Activated naive CD8-positive, alpha-beta T cell (primary cell): ENCODE data around the gene SCTR.
A peak's percentile ranks its signal among the peaks of the same experiment; 100 is the strongest.

ENCODE experiments used
- H3K27ac Mint-ChIP-seq: one replicate; pipeline ENCODE4 v1.8.0; 2021; ENCODE audit warnings: mixed read lengths
- H3K27me3 Mint-ChIP-seq: one replicate; pipeline ENCODE4 v1.8.0; 2021; ENCODE audit warnings: mixed read lengths
- H3K36me3 Mint-ChIP-seq: one replicate; pipeline ENCODE4 v1.8.0; 2021; ENCODE audit warnings: mixed read lengths
- H3K4me1 Mint-ChIP-seq: one replicate; pipeline ENCODE4 v1.8.0; 2021; ENCODE audit warnings: low read depth, mixed read lengths
- H3K4me3 Mint-ChIP-seq: one replicate; pipeline ENCODE4 v1.8.0; 2021; ENCODE audit warnings: mild to moderate bottlenecking, mixed read lengths
- H3K9me3 Mint-ChIP-seq: one replicate; pipeline ENCODE4 v1.8.0; 2021; ENCODE audit warnings: low read depth, mixed read lengths

SCTR gene

DNA sequence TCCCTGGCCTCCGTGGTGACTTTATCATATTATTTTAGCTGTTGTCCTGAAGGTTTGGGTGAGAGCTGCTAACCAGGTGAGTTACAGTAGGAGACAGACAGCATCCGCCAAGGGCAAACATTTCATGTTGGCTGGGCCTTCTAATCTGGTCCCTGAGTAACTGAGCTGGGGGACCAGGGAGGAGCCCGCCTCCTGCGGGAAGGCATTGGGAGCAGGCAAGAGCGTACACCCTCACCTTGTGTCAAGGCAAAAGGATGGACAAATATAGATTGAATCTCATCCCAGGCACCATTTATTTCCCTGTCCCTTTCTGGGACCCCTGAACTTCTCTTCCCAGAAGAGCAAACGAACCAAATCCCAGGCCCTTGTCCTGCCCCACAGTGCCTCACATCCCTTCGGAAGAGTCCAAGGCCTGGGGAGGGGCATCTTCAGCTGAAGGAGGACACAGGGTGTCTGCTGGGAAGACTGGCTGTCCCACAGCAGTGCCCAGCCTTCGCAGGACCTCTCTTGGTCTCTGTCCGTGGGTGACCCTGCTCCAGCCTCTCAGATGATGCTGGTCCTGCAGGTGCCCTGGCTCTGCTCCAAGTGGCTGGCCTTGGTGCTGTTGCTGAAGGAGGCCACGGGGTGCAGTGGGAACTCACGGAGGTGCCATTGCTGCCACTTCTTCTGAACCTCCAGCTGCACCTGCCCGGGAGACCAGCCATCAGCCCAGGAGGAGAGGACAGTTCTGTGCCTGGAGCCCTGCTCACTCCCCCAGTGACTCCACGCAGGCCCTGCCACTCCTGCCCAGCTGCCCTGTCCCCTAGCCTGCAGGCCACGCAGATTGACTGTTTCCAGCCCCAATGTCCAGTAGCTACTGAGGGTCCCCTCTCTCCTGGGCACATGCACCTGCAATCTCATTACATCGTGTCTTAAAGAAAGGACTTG, 84.4 kb downstream of the SCTR start:
- Mint-ChIP-seq H3K27ac (no peak overlapping the region), H3K4me3 (no peak overlapping the region), H3K9me3 (no peaks in the 10 kb centered on the region), H3K27me3 (no peaks in the 10 kb centered on the region), H3K4me1 (no peaks in the 10 kb centered on the region), H3K36me3 (no peaks in the 10 kb centered on the region)

DNA sequence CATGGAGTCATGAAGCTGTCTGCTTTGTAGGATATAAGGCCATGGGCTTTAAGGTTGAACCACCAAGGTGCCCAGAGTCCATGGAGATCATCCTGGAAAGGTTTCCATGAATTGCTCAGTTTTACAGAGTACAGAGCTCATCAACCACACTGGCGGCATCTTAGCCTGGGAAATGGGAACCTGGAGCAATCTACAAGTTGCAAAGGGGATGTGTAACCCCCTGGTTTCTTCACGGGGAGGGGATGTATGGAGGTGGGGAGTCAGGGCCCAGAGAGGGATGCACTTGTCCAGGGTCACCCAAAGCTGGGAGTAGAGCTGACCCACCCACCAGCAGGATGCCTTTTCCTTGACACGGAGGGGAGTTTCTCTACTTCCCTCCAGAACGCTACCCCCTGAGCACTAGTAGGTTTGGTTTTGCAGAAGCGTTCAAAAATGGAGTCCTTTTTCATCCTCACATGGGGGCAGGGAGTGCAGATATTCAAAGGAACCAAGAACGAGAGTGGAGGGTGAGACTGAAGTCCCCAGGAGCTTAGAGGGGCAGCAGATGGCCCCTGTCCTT, 85.5 kb downstream of the SCTR start:
- Mint-ChIP-seq H3K4me1 (no peaks in the 10 kb centered on the region), H3K27me3 (peaks cover 2% of the 10 kb centered on the region), H3K27ac (no peak overlapping the region), H3K36me3 (no peaks in the 10 kb centered on the region), H3K9me3 (no peaks in the 10 kb centered on the region), H3K4me3 (no peak overlapping the region)

DNA sequence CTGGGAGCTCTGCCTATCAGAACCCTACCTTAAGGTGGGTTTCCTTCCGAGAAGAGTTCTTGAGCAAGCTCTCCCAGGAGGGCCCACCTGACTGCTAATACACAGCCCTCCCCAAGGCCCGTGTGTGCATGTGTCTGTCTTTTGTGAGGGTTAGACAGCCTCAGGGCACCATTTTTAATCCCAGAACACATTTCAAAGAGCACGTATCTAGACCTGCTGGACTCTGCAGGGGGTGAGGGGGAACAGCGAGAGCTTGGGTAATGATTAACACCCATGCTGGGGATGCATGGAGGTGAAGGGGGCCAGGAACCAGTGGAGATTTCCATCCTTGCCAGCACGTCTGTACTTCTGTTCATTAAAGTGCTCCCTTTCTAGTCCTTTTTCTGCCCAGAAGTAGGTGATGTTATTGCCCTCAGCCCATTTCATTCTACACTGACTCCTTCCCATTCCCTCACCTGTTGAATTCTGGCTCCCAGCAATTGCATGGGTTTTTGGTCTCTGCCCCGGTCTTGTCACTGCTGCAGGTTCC, 86.1 kb downstream of the SCTR start:
- Mint-ChIP-seq H3K36me3 (no peaks in the 10 kb centered on the region), H3K4me3 (no peak overlapping the region)

DNA sequence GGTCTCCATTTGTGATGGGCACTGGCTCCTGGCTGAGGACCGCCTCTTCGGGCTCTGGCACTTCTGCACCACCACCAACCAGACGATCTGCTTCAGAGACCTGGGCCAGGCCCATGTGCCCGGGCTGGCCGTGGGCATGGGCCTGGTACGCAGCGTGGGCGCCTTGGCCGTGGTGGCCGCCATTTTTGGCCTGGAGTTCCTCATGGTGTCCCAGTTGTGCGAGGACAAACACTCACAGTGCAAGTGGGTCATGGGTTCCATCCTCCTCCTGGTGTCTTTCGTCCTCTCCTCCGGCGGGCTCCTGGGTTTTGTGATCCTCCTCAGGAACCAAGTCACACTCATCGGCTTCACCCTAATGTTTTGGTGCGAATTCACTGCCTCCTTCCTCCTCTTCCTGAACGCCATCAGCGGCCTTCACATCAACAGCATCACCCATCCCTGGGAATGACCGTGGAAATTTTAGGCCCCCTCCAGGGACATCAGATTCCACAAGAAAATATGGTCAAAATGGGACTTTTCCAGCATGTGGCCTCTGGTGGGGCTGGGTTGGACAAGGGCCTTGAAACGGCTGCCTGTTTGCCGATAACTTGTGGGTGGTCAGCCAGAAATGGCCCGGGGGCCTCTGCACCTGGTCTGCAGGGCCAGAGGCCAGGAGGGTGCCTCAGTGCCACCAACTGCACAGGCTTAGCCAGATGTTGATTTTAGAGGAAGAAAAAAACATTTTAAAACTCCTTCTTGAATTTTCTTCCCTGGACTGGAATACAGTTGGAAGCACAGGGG, 87.1 kb downstream of the SCTR start:
- Mint-ChIP-seq H3K36me3 (no peaks in the 10 kb centered on the region), H3K4me3 (no peak overlapping the region), H3K27ac (no peak overlapping the region)

More for the DNA sequence above, 86.1 kb downstream of the SCTR start:
- H3K27ac Mint-ChIP-seq: no peak overlapping the region
- H3K27me3 Mint-ChIP-seq: peaks cover 2% of the 10 kb centered on the region
- no peaks in the 10 kb centered on the region for H3K4me1 Mint-ChIP-seq
- H3K9me3 Mint-ChIP-seq: no peaks in the 10 kb centered on the region

DNA sequence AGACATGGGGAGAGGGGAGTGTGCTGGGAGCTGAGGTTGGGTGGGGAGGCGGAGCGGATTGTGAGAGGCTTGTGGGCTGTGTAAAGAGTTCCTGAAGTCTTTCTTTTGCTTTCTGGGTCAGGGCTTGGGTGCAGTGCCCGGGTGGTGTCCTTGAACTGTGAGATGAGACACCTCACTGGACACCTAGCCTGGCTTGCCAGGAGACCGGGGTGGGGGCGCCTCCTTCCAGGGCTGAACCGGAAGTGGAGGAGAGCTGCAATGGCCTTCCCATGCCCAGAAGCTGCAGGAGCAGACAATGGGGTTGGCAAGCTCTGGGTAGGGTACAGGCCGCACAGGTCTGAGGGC, 88.4 kb downstream of the SCTR start:
- Mint-ChIP-seq H3K4me3 (no peak overlapping the region), H3K27me3 (peaks cover 11% of the 10 kb centered on the region), H3K27ac (no peak overlapping the region), H3K9me3 (no peaks in the 10 kb centered on the region), H3K4me1 (peaks cover 5% of the 10 kb centered on the region), H3K36me3 (no peaks in the 10 kb centered on the region)

More for the DNA sequence above, 87.1 kb downstream of the SCTR start:
- peaks cover under 1% of the 10 kb centered on the region for H3K4me1 Mint-ChIP-seq
- no peaks in the 10 kb centered on the region for H3K9me3 Mint-ChIP-seq
- H3K27me3 Mint-ChIP-seq: peaks cover 5% of the 10 kb centered on the region

DNA sequence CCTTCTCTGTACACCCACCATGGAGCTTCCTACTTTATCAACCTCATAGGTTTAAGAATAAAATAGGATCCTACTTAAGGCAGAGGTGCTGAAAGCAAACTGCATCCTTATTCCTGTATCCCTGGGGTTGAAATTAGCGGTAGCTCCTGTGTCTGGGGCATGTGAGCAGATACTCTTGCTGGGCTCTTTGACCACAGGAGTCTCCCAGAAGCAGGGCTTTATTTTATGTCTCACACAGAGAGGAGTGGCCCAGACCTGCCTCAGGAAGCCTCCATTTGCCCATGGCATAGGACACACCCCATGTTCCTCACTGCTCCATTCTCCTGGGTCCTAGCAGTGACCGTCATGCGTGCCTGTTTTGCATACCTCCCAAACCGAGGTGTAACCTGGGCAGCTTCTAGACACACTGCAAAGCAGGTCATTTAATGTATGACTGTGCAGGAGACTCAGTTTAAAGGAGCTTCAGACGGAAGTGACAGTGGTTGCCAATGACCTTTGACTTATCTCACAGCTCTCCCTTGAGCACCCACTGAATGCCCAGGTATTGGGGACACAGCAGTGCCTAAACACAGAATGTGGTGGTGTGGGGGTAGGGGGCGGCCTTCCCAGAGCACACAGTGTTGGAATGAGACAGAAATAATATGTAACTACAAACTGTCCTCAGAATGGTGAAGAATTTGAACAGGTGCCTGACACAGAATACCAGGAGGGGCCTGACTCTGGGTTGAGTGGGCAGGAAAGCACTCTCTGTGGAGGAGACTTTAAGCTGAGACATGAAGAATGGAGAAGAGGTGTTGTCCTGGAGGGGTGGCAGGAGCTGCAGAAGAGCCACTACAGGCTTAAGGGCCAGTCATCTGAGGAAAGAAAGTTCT, 89.0 kb downstream of the SCTR start:
- H3K27ac Mint-ChIP-seq: no peak overlapping the region
- H3K4me1 Mint-ChIP-seq: peaks cover 5% of the 10 kb centered on the region
- H3K9me3 Mint-ChIP-seq: no peaks in the 10 kb centered on the region
- H3K4me3 Mint-ChIP-seq: no peak overlapping the region
- no peaks in the 10 kb centered on the region for H3K36me3 Mint-ChIP-seq
- peaks cover 12% of the 10 kb centered on the region for H3K27me3 Mint-ChIP-seq

DNA sequence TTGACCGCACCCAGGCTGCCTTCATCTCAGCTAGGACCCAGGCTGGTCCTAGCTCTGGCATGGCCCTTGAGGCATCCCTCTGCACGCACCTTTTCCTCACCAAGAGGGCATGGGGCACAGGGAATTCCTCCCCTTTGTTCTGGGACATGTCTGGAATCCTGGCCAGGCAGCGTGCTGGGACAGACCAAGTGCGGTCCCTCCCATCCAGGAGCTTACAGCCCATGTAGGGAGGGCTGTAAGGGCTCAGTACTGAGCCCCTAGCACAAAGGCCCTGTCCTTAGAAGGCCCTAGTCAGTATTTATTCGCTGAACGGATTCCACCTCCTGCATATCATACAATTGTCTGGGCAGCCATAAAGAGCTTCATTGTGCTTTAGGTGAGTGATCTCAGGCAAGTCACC, 89.6 kb downstream of the SCTR start:
- Mint-ChIP-seq H3K27ac (no peak overlapping the region), H3K27me3 (peaks cover 17% of the 10 kb centered on the region), H3K4me3 (no peak overlapping the region), H3K4me1 (peaks cover 7% of the 10 kb centered on the region), H3K9me3 (no peaks in the 10 kb centered on the region), H3K36me3 (no peaks in the 10 kb centered on the region)

DNA sequence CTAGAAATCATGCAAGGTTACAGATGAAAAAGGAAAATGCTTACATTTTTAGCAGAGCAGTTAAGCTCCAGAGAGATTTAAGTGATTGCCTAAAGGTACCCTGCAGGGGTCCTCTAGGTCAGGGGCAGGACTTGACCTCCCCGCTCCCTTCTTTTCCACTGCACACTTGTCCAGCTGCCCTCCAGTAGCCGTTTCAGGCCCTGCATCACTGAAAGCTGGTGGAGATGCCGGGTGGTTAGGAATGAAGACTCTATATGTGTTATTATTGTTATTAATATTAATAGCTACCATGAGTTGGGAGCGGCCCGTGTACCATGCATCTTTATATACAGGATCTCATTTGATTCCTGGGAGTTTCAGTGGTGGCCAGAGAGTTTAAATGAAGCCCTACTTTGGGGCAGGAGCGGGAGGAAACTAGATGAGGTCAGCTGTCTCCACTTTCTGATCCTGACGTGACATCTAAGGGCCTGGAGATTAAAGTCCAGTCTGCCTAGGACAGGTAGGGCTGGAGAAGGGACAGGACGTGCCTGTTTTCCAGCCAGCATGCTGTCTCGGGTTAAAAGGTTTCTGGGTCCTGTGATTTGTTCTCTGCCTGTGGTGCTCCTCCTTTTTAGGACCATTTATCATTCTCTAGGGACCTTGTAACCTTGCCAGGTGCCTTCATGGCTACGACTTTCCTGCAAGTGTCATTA, 90.5 kb downstream of the SCTR start:
- Mint-ChIP-seq H3K27me3 (peaks cover 23% of the 10 kb centered on the region), H3K36me3 (no peaks in the 10 kb centered on the region), H3K9me3 (no peaks in the 10 kb centered on the region), H3K27ac (no peak overlapping the region), H3K4me1 (peaks cover 7% of the 10 kb centered on the region), H3K4me3 (peak overlapping the region; percentile 27)

DNA sequence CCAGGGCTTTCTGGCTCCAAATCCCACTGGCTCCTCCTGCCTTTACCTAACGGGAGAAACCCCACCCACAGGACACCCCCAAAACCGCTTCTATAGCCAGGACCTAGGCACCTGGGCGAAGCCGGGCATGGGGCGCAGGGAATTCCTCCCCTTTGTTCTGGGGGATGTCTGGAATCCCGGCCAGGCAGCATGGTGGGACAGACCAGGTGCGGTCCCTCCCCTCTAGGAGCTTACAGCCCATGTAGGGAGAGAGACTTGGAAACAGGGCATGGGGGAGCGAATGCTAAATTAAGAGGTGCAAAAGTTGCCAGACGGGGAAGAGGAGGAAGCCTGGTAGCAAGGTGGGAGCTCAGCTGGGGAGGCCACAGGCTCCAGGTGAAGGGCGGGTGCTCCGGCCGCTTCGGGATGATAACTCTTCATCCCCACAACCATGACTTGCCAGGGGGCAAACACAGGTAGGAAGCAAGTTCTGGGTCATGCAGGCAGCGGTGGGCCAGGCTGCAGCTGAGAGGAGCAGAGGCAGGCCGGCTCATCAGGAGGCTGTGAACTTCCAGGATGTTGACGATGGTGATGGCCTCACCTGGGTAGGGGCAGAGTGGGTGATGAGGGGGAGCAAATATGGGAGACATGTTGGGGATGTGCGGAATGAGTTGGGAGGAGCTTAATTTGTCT, 91.3 kb downstream of the SCTR start:
- Mint-ChIP-seq H3K27ac (no peak overlapping the region), H3K4me3 (peak overlapping the region; percentile 72), H3K9me3 (no peaks in the 10 kb centered on the region), H3K27me3 (peaks cover 26% of the 10 kb centered on the region), H3K4me1 (peaks cover 7% of the 10 kb centered on the region), H3K36me3 (no peaks in the 10 kb centered on the region)

DNA sequence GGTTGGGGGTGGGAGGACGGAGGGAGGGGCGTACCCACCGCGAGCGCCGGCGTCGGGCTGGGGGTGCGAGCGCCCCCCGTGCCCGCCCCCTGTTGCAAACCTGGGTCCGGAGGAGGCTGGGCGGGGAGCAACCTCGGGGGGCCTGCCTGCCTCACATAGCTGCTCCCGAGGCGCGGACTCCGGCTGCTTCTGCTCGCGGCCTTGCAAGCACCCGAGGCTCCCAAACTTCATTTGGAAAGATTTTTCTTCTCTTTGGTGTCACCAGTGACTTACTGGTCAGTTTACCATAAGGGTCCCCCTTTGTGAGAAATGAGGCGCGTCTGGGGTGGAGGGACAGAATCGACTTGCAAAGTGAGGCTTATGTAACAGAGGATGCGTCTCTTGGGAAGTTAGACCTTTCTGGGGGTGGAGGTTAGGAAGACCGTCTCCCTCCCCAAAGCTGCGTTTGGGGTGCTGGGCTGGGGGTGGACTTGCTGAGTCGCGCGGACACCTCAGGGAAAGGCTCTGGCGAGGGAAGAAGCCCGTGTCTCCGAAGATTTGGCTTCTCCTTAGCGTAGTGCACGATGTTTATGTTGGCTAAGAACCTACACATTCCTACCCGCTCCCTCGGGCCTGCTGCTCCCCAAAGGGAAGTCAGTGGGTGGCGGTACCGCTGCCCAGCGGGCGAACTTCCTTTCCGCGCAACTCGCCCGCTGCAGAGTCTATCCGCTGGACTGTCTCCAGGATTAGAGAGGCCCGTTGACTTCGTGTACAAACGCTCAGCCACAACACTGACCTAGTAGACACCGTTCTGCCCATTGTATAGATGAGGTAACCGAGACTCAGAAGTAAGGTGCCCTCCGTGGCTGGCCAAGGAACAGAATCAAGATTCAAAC, 92.1 kb downstream of the SCTR start:
- Mint-ChIP-seq H3K9me3 (no peaks in the 10 kb centered on the region), H3K4me1 (peaks cover 7% of the 10 kb centered on the region), H3K27ac (no peak overlapping the region), H3K36me3 (no peaks in the 10 kb centered on the region), H3K4me3 (peak overlapping the region; percentile 72), H3K27me3 (peaks cover 32% of the 10 kb centered on the region)

DNA sequence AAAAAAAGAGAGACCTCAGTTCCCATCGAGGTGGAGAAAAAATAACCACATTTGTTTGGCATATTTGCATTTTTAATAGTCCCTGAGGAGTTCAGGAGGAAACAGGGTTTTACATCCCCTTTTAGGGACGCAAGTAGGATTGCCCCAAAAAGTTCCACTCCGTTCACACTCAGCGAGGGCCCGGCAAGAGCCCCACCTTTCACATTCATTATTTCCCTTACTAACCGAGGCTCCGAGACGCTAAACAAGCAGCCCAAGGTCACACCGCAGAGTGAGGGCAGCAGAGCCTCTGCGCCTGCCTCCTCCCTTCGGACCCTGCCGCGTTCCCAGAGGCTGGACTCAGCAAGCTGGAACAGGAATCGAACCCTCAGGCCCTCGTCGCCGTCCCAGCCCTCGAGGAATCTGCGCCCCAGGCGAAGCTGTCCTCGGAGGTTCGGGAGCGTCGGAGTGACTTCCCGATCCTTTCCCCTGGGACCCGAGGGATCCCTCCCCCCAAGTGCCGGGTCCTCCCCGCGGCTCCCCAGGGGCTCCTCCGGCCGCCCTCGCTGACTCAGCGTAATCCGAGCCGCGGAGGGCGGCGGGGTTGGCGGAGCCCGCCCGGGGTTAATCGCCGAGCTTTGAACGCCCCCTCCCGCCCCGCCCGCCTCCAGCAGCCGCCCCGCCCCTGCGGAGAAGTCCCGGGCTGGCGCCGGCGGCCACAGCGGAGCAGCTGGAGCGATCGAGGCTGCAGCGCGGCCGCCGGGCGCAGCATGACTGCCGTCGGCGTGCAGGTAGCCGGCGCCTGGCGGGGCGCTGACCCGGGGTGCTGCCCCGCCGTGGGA, 92.9 kb downstream of the SCTR start, which contains the start of gene TMEM37:
Gene TMEM37, plus strand, starts transcription at position 700 of the 821 bp plus-strand sequence. Its CDS starts 50 bp downstream, at position 750.
- Mint-ChIP-seq H3K9me3 (no peaks in the 10 kb centered on the region), H3K27me3 (peaks cover 36% of the 10 kb centered on the region), H3K4me1 (peaks cover 7% of the 10 kb centered on the region), H3K27ac (no peak within 1 kb of the TSS), H3K4me3 (peak within 1 kb of the TSS; percentile 72), H3K36me3 (no peaks in the 10 kb centered on the region)

DNA sequence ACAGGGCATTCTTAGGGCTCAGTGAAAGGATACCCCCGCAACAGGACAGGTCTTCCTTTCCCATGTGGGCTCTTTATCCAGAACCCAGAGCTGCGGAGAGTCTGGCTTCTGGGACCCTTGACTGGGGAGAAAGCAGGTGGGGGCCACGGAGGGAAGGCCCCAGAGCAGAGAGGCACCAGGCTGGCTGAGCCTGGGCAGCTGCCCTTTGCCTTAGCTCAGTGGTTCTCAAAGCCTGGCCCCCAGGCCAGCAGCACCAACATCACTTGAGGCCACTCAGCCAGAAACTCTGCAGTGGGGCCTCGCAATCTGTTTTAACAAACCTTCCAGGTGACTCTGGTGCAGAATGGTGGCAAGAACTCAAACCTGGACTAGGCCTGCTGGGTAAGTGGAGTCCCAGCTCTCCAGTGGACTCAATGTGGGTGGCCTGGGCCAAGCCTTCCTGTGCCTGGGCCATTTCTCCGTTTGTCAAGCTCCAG, 94.2 kb downstream of the SCTR start:
- H3K4me3 Mint-ChIP-seq: peak overlapping the region; percentile 38
- peaks cover 40% of the 10 kb centered on the region for H3K27me3 Mint-ChIP-seq
- H3K9me3 Mint-ChIP-seq: no peaks in the 10 kb centered on the region
- H3K36me3 Mint-ChIP-seq: no peaks in the 10 kb centered on the region
- H3K4me1 Mint-ChIP-seq: peaks cover 7% of the 10 kb centered on the region
- H3K27ac Mint-ChIP-seq: no peak overlapping the region
